ENCODE measurements around the gene ADPRM.
"Not testable (repeated sequence)": the region's sequence is repeated elsewhere in the genome, so short reads cannot be mapped to it uniquely, and the experiment has no call there.

ADPRM gene

DNA sequence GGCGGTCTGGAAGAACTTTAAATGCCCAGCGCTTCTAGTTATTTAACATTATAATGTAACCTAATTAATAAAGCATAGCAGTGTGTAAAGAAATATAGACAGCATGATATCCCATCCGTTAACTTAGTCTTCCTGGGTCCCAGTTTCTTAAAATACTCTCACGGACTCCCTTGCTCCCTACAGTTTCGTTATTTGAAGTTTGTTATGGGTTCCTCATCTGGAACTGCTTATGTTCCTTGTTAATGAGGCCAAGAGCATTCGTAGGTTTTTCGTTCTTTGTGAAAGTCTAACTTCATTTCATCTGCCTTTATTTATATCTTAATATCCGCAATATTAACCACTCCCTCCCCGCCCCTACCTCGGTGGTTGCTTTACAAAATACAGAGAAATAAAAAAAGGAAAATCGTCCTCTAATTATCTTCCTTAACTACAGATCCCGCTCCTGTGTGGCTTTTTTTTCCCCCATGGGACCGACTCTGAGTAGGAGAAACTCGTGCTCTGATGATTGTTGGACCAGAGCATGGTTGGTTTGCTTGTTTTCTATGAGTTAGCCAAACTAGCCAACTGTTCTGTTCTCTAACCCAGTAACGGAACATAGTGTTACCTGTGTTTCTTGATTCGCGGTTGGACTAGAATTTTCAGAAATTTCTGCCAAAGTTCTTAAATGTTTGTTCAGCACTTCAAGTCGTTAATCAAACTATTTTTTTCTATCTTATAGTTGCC is 863 bp downstream of the ADPRM start:
- FAIRE-seq (peak; percentile 80), DNase-seq (ENCODE audit: insufficient read length, low spot score) (no peak)

DNA sequence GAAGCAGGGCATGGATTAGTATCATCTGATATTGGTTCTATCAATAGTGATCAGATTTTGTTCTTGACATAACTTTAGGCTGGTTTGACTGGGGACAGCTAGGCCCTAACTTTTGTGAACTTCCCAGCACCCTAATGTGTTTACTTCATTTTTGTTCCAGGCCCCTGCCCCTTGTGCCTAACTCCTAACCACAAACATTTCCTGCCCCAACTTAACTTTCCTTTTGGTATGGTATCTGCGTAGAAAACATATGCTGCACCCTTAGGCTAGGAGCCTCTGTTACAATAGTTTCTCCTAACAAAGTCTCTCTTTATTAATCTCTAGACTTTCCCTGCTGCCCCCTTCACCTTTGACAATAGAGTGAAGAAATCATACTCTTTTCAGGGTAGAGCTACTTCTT is 2.5 kb downstream of the ADPRM start:
- DNase-seq (ENCODE audit: insufficient read length, low spot score) (no peak), FAIRE-seq (no peak)

DNA sequence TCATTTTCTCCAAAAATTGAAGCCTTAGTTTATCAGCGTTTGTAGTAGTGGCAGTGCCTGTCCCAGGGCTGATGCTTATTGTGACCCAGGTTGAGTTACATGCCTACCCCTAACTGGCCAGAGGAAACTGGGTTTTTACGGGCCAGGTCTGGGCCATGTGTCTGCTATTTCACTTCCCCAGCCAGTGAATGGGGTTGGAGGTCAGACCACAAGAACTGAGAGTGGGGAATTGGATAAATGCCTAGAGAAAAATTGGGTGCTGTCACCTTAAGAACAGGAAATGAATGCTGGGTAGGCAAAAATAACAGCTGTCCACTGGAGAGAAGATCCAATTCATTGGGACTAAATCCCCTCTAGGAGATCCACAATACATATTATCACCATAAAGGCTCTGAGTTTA is 5.2 kb downstream of the ADPRM start:
- FAIRE-seq (no peak), DNase-seq (ENCODE audit: insufficient read length, low spot score) (no peak)

DNA sequence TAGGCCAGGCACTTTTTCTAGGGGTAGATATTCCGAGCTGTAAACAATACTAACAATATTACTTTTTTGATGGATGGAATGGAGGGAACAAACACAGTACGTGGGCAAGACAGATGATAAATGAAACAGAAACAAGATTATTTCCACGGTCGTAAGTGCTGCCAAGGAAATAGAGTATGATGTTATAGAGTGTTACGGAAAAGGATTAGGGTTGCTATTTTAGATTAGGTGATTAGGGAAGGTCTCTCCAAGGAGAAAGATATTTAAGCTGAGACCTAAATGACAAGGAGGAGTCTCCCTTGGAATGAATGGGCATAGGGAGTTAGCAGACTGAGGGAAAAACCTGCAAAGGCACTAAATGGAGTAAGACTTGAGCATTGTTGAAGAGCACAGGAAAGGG is 8.3 kb downstream of the ADPRM start:
- FAIRE-seq = no peak
- DNase-seq (ENCODE audit: insufficient read length, low spot score) = no peak

DNA sequence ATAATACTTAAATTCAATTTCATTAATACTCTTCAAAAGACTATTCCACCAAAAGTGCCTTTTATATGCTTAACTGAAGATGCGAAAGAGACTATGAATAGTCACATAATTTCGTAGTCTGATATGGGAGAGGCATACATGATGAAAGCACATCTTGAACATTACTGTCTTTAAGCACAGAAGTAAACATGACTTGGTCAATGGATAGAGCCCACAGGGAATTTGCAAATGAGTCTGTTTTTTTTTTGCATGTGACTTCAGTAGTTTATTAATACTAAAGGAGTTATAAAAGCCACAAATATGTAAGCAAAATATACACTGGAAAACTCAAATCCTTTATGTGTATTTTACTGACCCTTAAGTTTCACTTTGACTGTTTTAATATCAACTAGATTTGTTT is 15.9 kb downstream of the ADPRM start:
- no peak for FAIRE-seq
- no peak for DNase-seq (ENCODE audit: insufficient read length, low spot score)

DNA sequence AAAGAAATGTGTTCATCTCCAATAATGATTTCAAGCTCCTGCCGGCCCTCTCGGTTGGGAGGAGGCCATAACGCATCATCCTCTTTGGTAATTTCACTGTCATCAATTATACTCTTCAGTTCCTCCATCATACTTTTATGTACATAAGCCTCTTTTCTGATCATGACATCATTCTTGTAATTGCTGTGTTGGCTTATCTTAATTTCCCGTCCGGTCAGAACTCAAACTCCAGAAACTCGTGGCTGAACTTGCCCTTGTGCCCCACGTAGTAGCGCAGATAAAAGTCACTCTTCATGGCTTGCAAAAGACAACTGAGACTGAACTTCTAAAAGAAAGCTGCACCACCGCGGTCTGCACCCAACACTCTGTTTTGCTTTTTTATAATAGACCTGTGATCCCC is 18.8 kb downstream of the ADPRM start:
- DNase-seq (ENCODE audit: insufficient read length, low spot score) = no peak
- FAIRE-seq = no peak

DNA sequence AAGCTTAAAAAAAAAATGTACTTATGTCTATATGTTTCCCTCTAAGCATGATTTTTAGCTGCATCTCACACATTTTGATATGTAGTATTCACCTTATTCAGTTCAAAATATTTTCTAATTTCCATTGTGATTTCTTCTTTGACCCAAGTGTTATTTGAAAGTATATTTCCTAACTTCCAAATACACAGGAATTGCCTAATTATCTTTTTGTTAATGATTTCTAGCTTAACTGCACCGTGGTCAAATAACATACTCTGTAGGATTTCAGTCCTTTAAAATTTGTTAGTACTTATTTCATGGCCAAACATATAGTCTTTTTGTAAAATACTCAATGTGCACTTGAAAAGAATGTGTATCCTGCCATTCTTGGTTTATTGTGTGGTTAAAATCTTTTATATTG is 21.2 kb downstream of the ADPRM start:
- FAIRE-seq (no peak), DNase-seq (ENCODE audit: insufficient read length, low spot score) (no peak)

DNA sequence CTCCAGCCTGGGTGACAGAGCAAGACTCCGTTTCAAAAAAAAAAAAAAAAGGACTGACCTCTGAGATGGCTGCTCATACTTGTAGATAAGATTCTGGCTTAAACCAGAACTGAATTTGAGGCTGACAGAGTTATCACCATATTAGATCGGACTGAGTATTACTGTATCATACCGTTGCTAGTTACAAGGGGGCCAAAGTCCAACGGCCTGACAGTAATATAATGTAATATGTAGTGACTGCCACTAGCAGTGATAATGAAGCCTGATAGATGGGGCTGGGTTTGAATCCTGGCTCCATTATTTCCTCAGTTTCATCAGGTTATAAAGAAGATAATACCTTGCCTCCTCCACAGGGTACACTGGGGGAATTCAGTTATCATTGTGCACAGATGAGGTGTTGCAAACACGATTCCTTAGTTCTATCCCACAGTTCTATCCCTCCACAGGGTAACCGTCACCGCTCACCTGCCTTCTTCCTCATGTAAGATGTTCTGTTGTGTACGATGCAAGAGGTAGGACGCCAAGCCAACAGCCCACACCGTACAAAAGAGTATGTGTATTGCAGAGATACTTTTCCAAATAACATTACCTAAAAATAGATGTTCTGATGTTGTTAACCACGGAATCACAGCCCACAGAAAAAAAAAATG is 27.3 kb downstream of the ADPRM start:
- DNase-seq (ENCODE audit: insufficient read length, low spot score) (no peak), FAIRE-seq (no peak)

DNA sequence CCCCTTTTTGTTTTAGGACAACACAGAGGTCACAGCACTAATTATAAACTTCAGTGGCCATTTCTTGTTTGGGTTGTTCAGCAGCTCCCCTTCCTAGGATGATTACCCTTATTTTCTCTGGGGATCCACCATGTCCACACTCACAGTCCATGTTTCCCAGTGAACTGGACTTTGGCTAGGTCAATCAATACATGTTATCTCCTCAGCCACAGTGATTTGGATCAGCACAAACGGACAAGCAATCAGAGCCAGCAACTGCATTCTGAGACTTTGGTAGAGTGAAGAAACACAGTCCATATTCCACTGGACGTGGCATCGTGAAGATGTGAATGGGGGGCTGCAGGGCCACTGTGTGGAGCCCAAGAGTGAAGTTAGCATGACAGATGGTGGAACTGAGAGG is 27.9 kb downstream of the ADPRM start:
- FAIRE-seq = no peak
- DNase-seq (ENCODE audit: insufficient read length, low spot score) = no peak

DNA sequence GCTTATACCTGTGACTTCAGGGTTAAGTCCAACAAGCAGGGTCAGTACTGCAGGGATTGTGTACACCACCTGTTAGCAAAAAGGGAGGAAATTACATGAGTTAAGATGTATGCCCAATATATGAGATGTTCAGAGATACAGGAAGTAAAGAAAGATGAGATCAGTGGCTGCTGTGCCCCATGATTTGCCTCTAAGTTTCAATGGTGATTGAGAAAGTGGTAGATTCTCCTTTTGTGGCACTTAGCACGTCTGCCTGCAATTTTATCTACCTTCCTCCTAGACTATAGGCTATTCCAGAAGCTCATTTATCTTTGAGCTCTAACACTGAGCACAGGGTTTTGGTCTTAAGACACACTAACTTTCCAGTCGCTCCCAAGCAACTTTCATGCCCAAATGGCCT is 28.8 kb downstream of the ADPRM start:
- FAIRE-seq (no peak), DNase-seq (ENCODE audit: insufficient read length, low spot score) (no peak)

DNA sequence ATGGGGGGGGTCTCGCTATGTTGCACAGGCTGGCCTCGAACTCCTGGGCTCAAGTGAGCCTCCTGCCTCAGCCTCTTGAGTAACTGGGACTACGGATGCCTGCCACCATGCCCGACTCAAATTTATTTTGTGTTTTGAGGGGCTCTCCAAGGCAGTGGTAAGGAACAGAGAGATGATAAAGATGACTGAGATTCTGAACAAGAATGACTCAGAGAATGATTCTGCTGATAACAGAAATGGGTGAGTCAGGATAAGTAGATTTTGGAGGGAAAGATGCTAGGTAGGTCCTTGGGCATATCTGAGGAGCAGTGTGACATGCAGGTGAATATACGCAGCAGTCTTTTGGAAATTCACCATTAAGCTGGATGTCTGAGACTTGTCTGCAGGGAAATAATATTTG is 29.8 kb downstream of the ADPRM start:
- FAIRE-seq (no peak), DNase-seq (ENCODE audit: insufficient read length, low spot score) (no peak)

DNA sequence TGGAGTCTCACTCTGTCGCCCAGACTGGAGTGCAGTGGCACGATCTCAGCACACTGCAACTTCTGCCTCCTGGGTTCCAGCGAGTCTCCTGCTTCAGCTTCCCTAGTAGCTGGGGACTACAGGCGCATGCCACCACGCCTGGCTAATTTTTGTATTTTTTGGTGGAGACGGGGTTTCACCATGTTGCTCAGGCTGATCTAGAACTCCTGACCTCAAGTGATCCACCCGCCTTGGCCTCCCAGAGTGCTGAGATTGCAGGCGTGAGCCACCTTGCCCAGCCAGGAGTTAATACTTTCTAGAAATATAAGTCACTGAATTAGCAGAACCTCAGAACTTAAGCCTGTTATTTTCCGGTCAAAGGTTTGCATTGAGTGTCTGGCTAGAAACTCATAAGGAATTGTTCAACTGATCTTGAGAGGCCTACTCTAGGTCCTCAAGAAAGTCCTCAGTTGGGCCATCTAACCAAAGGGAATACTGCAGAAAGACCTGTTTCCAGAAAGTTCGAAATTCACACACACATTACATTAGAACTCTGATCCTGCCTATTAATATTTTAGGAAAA is 31.0 kb downstream of the ADPRM start:
- DNase-seq (ENCODE audit: insufficient read length, low spot score) = no peak

DNA sequence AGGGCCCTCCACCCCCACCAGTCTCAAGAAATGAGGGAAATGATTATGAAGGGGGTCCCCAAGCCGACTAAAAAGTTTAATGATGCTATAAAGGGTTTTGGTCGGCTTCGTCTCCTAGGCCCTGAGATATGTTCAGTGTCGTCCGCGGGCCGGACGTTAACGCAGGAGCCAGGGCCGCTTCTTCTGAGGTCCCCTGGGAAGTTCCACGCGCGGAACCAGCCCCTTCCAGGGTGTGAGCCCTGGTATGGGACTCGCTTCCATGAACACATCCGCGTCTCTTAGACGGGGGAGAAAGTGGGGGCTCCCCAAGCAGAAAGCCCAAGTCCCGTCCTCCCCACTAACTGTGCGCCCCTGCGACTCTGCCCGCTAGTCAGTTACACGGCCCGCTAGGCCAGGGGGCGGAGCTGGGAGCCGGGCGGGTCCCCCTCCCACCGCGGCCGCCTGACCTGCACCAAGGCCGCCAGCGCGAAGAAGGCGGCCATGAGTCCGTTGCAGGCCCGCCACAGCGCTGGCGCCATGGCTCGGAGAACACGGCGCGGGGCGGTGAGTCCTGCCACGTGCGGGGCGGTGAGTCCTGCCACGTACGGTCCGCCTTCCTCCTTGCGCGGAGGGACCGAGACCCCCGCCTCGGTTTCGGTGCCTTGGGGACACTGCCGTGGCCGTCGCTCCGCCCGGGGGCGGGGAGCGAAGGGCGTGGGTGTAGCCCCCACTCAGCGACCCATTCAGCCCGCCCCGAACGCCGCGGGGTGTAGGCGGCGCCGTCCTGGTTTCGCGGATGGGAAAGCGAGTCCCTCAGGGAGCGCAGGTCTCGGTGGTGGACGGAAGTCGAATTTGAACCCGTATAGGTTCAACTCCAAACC is 32.2 kb downstream of the ADPRM start, which contains the start of gene TMEM220:
TMEM220 (minus strand) TSS at position 690 of the 860 bp plus-strand sequence; CDS start at position 518, 172 bp downstream.
- DNase-seq (ENCODE audit: insufficient read length, low spot score) = peak; percentile 30
- peak; percentile 51 for FAIRE-seq

More for the DNA sequence above, 31.0 kb downstream of the ADPRM start:
- no peak for FAIRE-seq

DNA sequence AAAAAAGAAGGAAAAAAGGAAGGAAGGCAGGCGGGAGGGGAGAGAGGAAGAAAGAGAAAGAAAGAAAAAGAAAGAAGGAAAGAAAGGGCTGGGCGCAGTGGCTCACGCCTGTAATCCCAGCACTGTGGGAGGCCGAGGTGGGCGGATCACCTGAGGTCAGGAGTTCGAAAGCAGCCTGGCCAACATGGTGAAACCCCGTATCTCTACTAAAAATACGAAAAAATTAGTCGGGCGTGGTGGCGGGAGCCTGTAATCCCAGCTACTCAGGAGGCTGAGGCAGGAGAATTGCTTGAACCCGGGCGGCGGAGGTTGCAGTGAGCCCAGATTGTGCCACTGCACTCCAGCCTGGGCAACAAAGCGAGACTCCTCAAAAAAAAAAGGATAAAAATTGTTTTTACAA is 32.9 kb downstream of the ADPRM start:
- not testable (repeated sequence) for DNase-seq (ENCODE audit: insufficient read length, low spot score); FAIRE-seq

DNA sequence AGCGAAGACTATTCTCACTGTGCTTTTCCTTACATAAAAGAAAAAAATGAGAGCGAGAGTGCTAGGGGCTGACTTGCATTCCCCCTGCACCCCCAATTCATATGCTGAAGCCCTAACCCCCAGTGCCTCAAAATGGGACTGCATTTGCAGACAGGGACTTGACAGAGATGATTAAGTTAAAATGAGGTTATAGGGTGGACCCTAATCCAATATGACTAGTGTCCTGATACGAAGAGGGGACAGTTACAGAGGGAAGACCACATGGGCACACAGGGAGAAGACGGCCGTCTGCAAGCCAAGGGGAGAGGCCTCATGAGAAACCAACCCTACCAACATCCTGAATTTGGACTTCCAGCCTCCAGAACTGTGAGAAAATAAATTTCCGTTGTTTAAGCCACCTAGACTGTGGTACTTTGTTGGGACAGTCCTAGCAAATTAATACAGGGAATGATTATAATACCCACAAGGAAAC is 34.0 kb downstream of the ADPRM start:
- no peak for FAIRE-seq
- DNase-seq (ENCODE audit: insufficient read length, low spot score) = no peak

DNA sequence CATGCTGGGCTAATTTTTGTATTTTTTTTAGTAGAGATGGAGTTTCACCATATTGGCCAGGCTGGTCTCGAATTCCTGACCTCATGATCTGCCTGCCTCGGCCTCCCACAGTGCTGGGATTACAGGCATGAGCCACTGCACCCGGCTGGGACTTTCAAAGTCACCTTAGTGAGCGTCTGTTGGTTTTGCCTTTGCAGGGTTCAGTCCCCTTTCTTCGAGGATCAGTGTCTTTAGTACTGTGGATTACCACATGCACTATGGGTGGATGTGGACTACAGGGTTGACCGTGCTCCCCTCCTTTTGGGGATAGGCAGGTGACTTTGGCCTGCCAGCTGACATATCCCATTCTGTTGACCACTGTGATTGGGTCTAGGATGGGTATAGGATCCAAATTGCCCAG is 34.7 kb downstream of the ADPRM start:
- DNase-seq (ENCODE audit: insufficient read length, low spot score); FAIRE-seq: not testable (repeated sequence)

DNA sequence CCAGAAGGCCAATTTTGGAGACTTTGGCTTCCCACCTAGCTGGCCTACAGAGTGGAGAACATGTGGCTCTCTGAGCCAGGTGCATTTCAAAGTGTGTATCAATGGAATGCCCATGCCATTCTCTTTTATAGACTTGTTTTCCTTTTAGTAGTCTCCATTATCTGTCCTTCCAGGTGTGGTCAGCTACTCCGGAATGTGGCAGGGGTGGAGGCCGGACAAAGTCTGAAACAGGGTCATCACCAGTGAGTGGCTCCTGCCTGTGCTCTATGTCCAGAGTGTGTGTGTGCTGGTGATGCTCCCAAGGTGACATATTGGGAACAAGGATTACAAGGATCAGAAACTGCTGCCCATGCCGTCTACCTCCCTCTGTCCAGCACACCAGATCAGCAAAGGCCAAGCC is 36.3 kb downstream of the ADPRM start:
- no peak for FAIRE-seq
- no peak for DNase-seq (ENCODE audit: insufficient read length, low spot score)

DNA sequence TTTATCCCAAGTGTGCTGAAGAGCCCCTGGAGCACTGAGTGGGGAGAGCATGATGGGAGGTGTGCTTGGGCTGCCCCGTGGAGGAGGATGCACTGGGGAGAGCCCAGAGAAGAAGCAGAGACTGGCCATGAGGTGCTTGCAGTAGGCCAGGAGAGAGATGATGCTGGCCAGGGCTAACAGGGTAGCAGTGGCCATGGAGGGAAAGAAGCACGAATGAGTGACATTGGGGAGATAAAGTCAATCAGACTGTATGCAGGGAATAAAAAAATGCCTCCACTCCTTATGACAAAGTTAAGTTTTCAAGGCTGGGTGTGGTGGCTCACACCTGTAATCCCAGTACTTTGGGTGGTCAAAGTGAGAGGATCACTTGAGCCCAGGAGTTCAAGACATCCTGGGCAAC is 37.9 kb downstream of the ADPRM start:
- FAIRE-seq (no peak), DNase-seq (ENCODE audit: insufficient read length, low spot score) (no peak)

DNA sequence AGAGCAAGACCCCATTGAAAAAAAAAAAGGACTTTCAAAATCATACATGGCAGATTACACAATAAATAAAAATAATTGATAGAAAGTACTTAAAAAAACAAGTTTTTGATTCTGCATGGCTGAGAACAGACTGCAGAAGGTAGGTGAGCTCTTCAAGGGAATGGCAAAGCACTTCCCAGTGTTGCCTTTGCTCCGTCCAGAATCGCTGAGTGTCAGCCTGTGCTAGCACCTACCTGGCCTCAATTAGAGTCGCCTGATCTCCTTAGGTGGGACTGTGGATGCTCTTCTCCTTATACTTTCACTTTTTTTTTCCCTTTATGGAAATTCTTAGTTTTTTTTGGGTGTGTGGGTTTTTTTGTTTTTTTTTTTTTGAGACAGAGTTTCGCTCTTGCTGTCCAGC is 38.4 kb downstream of the ADPRM start:
- DNase-seq (ENCODE audit: insufficient read length, low spot score) = no peak
- no peak for FAIRE-seq

DNA sequence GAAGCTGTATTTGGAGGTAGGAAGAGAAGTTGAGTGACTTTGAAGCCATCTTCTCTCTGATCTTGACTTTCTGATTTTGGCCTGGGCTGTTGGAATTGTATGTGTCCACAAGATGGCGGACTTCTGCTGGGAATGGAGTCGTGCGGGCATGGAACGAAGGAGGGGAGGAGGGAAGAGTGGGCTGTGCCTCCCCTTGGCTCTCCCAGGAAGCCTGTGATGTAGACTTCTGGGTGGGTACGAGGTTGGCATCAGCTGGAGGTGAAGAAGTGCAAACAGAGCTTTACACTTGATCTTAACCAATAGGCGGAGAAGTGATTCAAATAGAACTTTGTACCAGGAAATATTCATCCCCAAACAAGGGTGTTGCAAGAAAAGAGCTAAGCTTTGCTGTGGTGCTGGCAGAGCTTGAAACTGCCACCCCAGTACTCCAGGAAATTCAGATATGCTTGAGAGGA is 39.8 kb downstream of the ADPRM start:
- no peak for DNase-seq (ENCODE audit: insufficient read length, low spot score)
- no peak for FAIRE-seq

DNA sequence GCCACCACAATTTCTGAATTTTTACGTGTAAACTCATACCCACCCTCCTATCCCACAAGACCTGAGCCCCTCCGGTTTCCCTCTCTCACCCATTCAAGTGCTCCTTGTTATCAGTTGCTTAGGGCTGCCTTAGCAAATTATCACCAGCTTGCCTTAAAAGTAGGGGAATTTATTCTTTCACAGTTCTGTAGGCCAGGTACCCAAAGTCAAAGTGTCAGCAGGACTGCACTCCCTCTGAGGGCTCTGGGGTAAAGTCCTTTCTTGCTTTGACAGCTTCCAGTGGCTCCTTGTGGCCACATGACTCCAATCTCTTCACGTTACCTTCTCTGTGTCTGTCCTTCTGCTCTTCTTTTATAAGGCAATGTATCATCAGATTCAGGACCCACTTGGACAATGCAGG is 40.3 kb downstream of the ADPRM start:
- no peak for FAIRE-seq
- no peak for DNase-seq (ENCODE audit: insufficient read length, low spot score)
